ENCODE measurements around the gene NADSYN1.

- TF ChIP-seq, protein P1, sequence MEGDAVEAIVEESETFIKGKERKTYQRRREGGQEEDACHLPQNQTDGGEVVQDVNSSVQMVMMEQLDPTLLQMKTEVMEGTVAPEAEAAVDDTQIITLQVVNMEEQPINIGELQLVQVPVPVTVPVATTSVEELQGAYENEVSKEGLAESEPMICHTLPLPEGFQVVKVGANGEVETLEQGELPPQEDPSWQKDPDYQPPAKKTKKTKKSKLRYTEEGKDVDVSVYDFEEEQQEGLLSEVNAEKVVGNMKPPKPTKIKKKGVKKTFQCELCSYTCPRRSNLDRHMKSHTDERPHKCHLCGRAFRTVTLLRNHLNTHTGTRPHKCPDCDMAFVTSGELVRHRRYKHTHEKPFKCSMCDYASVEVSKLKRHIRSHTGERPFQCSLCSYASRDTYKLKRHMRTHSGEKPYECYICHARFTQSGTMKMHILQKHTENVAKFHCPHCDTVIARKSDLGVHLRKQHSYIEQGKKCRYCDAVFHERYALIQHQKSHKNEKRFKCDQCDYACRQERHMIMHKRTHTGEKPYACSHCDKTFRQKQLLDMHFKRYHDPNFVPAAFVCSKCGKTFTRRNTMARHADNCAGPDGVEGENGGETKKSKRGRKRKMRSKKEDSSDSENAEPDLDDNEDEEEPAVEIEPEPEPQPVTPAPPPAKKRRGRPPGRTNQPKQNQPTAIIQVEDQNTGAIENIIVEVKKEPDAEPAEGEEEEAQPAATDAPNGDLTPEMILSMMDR (IDR thresholded peaks at IDR 0.05; ENCODE audit: low read depth, low read length) = no peak
- TF ChIP-seq EZH2phosphoT487 (IDR thresholded peaks at IDR 0.05; ENCODE audit: low read depth) = no peak
These were observed 42.6 kb downstream of the NADSYN1 start for GRCh38 chr11:71495286-71496230.
